Loucy (cell line): ENCODE data around the gene RUSC1.
A peak's percentile ranks its signal among the peaks of the same experiment; 100 is the strongest.

Experiments
- EZH2phosphoT487 ChIP-seq: fragments of 200-600 bp; IDR thresholded peaks from 2 replicates; pipeline ENCODE4 v1.6.1; 2018; ENCODE audit warnings: antibody characterized with exemption, mild to moderate bottlenecking, moderate library complexity, borderline replicate concordance
- TF ChIP-seq, protein P1 (sequence below): fragments of 200-600 bp; sonication (generic); conservative IDR thresholded peaks from 2 replicates; pipeline ENCODE4 v1.5.1; 2014; ENCODE audit warnings: mild to moderate bottlenecking, antibody characterized with exemption, low read length

DNA sequence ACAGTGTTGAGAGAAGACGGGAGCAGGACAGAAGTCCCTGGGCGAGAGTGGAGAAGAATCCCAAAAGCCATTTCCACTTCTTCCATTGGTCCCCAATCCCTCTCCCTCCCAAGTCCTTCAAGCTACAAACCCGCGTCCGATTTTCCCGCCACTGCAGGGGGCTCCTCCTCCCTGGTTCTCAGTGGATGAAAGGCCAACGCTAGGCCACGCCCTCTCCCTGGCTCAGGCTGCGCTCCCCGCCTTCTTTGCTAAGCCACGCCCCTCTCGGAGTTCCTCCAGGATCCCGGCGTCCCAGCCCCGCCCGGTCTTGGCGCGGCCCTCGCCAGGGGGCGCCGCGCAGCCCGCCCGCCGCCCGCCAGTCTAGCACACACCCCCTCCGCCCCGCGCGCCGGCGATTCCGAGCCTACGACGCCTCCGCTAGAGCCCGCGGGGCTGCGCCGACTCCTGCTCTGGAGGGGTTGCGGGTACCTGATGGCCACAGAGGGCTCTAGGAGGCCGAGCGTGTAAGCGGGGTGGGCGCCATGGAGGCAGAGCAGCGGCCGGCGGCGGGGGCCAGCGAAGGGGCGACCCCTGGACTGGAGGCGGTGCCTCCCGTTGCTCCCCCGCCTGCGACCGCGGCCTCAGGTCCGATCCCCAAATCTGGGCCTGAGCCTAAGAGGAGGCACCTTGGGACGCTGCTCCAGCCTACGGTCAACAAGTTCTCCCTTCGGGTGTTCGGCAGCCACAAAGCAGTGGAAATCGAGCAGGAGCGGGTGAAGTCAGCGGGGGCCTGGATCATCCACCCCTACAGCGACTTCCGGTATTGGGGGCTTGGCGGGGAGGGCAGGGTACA is 43.4 kb upstream of the RUSC1 start, which contains the start of gene HCN3:
- TF ChIP-seq, protein P1, sequence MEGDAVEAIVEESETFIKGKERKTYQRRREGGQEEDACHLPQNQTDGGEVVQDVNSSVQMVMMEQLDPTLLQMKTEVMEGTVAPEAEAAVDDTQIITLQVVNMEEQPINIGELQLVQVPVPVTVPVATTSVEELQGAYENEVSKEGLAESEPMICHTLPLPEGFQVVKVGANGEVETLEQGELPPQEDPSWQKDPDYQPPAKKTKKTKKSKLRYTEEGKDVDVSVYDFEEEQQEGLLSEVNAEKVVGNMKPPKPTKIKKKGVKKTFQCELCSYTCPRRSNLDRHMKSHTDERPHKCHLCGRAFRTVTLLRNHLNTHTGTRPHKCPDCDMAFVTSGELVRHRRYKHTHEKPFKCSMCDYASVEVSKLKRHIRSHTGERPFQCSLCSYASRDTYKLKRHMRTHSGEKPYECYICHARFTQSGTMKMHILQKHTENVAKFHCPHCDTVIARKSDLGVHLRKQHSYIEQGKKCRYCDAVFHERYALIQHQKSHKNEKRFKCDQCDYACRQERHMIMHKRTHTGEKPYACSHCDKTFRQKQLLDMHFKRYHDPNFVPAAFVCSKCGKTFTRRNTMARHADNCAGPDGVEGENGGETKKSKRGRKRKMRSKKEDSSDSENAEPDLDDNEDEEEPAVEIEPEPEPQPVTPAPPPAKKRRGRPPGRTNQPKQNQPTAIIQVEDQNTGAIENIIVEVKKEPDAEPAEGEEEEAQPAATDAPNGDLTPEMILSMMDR = peak; percentile 57
- no peak for TF ChIP-seq EZH2phosphoT487
